Esophagus (tissue), 2 donors: Measurements from ENCODE around the gene RRP12. TPM values are rescaled to one million over a fixed set of nuclear protein-coding genes. Genes with fewer than 3 reads are reported as not detected.

ENCODE experiments used
- H3K27ac ChIP-seq, 2 donors: one replicate each; pipeline ENCODE4 v1.5.1; 2013; ENCODE audit warnings: low read depth in 2 of 2, mild to moderate bottlenecking in 2 of 2, inconsistent platforms in 1 of 2, low read length in 1 of 2, moderate library complexity in 1 of 2
- H3K27me3 ChIP-seq, 2 donors: one replicate each; pipeline ENCODE4 v1.6.1; 2013; ENCODE audit warnings: low read length in 2 of 2, control low read depth in 1 of 2, mild to moderate bottlenecking in 1 of 2; ENCODE audit not compliant: insufficient read depth in 2 of 2, control insufficient read depth in 1 of 2
- H3K36me3 ChIP-seq, 2 donors: one replicate each; pipeline ENCODE4 v1.6.1; 2013; ENCODE audit warnings: low read length in 1 of 2; ENCODE audit not compliant: control insufficient read depth in 2 of 2, insufficient read depth in 2 of 2
- H3K4me1 ChIP-seq, 2 donors: one replicate each; pipeline ENCODE4 v1.6.1; 2013; ENCODE audit warnings: low read length in 1 of 2; ENCODE audit not compliant: control insufficient read depth in 2 of 2, insufficient read depth in 2 of 2
- H3K4me3 ChIP-seq, 2 donors: one replicate each; pipeline ENCODE4 v1.5.1; 2013; ENCODE audit warnings: low read length in 2 of 2, mild to moderate bottlenecking in 2 of 2, low read depth in 1 of 2, moderate library complexity in 1 of 2
- H3K9me3 ChIP-seq, 2 donors: one replicate each; pipeline ENCODE4 v1.6.1; 2013; ENCODE audit warnings: mild to moderate bottlenecking in 2 of 2, low read depth in 1 of 2, low read length in 1 of 2, moderate library complexity in 1 of 2; ENCODE audit not compliant: control insufficient read depth in 2 of 2, insufficient read depth in 1 of 2
- WGBS, 2 donors: extraction: QIAGEN DNeasy Blood & Tissue Kit; methylation state at CpG; one replicate each; pipeline ENCODE4 v1.1.7; 2013; 5-methylcytosine and 5-hydroxymethylcytosine counted together
- polyA plus RNA-seq, 2 donors: library from polyadenylated mRNA; stranded (reverse); fragments of 200-250 nt; gene quantifications; one replicate each; pipeline ENCODE4 v1.2.3, GENCODE V29; 2013
- donor health status: healthy with polysubstance abuse.
- donor health status: Bipolar disorder and iron deficiency.

Gene RRP12
- polyA plus RNA-seq, 2 donors: 11.8 to 13.7 TPM

- H3K36me3 ChIP-seq: no peaks in the 10 kb centered on the region
- no peaks in the 10 kb centered on the region for H3K27me3 ChIP-seq
- 95 to 96% methylated on average over 4 of the region's 4 CpGs for WGBS, 2 donors
- no peak overlapping the region for H3K4me3 ChIP-seq
- H3K4me1 ChIP-seq: no peaks in the 10 kb centered on the region
- no peaks in the 10 kb centered on the region for H3K9me3 ChIP-seq
- no peak overlapping the region for H3K27ac ChIP-seq
Measured at GRCh38 chr10:97311111-97311626, 90.0 kb downstream of the RRP12 start.

- WGBS, 2 donors: 76 to 77% methylated on average over 10 of the region's 10 CpGs
- Histone ChIP-seq H3K4me3 (no peak overlapping the region), H3K27me3 (no peaks in the 10 kb centered on the region), H3K27ac (no peak overlapping the region), H3K4me1 (no peaks in the 10 kb centered on the region), H3K9me3 (no peaks in the 10 kb centered on the region), H3K36me3 (no peaks in the 10 kb centered on the region)
Measured at GRCh38 chr10:97307866-97308780, 93.0 kb downstream of the RRP12 start.

- Histone ChIP-seq H3K9me3 (no peaks in the 10 kb centered on the region), H3K36me3 (no peaks in the 10 kb centered on the region), H3K4me3 (no peak overlapping the region), H3K4me1 (no peaks in the 10 kb centered on the region), H3K27ac (no peak overlapping the region), H3K27me3 (no peaks in the 10 kb centered on the region)
- WGBS, 2 donors: 57 to 89% methylated on average over 1 of the region's 1 CpG
Measured at GRCh38 chr10:97307441-97307840, 93.7 kb downstream of the RRP12 start.

Other genes with a start within 250 kb of the RRP12 start
- under 1 TPM; 0.02 TPM for gene SLIT1, start 215.4 kb downstream of the RRP12 start, polyA plus RNA-seq
- 1 to 10 TPM; 1.5 to 3.4 TPM for gene ARHGAP19, start 108.7 kb downstream of the RRP12 start, polyA plus RNA-seq
- gene FRAT1, start 82.1 kb downstream of the RRP12 start, polyA plus RNA-seq: 1 to 10 TPM; 1.2 to 1.8 TPM
- 1 to 10 TPM; 7.2 to 9.6 TPM for gene FRAT2, start 66.6 kb downstream of the RRP12 start, polyA plus RNA-seq
- 100 to 1,000 TPM in 1 of 2 donors, 10 to 100 TPM in 1; 72.5 to 354 TPM for gene PGAM1, start 24.9 kb upstream of the RRP12 start, polyA plus RNA-seq
- gene EXOSC1, start 44.7 kb upstream of the RRP12 start, polyA plus RNA-seq: 10 to 100 TPM; 28.8 to 32.4 TPM
- gene ZDHHC16, start 44.8 kb upstream of the RRP12 start, polyA plus RNA-seq: 10 to 100 TPM; 18.1 to 20.5 TPM
- gene MMS19, start 97.1 kb upstream of the RRP12 start, polyA plus RNA-seq: 10 to 100 TPM; 37.8 to 45.1 TPM
- 1 to 10 TPM; 5.8 to 6.7 TPM for gene UBTD1, start 97.6 kb upstream of the RRP12 start, polyA plus RNA-seq
- under 1 TPM; 0.43 to 0.46 TPM for gene ANKRD2, start 171.4 kb upstream of the RRP12 start, polyA plus RNA-seq
- 1 to 10 TPM in 1 of 2 donors, under 1 TPM in 1; 0.78 to 1.4 TPM for gene HOGA1, start 183.0 kb upstream of the RRP12 start, polyA plus RNA-seq
- under 1 TPM in 1 of 2 donors, not detected in 1; 0.10 TPM for gene C10orf62, start 188.4 kb upstream of the RRP12 start, polyA plus RNA-seq
- 1 to 10 TPM; 1.1 to 1.8 TPM for gene MORN4, start 232.2 kb upstream of the RRP12 start, polyA plus RNA-seq
- gene PI4K2A, start 239.3 kb upstream of the RRP12 start, polyA plus RNA-seq: 10 to 100 TPM; 11.5 to 19.9 TPM